CD4-positive, alpha-beta T cell treated with Interleukin-4 for 1 hour (primary cell): ENCODE measurements around the gene SYT12.

Experiments used
- DNase-seq, 2 donors: peaks; one replicate each; pipeline ENCODE4 v3.0.0-alpha.2; 2020 to 2022

Gene SYT12

DNA sequence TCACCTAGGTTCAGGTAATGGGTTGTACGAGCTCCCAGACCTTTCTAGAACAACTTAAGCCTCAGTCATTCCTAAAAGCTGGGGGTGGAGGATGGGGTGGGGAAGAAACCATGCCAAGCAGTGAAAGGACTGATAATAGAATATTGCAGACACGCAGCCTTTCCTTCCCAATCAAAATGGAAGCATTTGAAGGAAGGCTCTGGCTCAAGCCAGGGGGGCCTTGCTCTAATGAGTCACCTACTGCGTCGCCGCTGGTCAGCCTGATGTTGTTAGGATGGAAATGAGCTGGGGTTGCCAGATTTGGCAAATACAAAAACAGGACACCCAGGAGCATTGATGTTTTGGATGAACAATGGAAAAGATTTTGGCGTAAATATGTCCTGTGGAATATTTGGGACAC, 6.2 kb downstream of the SYT12 start:
- DNase-seq: no peak

- no peak for DNase-seq
Measured at GRCh38 chr11:67030976-67031375, 8.0 kb downstream of the SYT12 start.

GRCh38 chr11:67031791-67032561, 9.0 kb downstream of the SYT12 start:
- DNase-seq: no peak

- DNase-seq: no peak
Measured at GRCh38 chr11:67032830-67033551, 10.1 kb downstream of the SYT12 start.

DNA sequence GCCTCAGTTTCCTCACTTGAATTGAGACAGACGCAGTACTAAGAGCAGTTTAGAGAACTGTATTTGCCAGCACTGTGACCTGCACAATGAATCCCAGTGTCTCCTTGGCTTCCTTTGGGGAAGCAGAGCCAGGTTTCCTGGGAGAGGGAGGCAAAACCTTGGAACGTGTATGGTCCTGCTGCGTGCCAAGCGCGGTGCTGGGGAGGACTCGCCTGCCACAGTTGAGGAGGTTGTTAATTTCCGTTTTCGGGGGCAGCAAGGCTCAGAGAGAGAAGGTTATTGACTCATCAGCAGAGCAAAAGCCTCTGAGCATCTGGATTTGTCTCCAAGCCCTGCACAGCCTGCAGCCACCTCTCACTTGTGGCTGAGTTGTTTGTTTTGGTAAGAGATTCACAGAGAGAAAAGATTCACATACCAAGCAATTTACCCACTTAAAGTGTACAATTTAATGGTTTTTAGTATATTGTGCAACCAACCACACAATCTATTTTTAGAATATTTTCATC, 10.8 kb downstream of the SYT12 start:
- DNase-seq: no peak

DNA sequence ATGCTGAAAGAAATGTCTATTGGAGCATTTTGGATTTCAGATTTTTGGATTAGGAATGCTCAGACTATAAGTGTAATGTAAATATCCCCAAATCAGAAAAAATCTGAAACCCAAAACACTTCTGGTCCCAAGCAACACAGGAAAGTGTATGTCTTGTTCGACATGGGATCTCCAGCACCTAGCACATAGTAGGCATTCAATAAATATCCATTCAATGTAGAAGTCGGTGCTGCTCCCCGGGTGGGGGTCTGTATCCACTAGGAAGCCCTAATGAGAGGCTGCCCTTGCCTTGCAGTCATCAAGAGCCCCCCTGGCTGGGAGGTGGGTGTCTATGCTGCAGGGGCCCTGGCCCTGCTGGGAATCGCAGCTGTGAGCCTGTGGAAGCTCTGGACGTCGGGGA, 11.4 kb downstream of the SYT12 start:
- no peak for DNase-seq

GRCh38 chr11:67040147-67040546, 17.2 kb downstream of the SYT12 start:
- no peak for DNase-seq

- DNase-seq: no peak
Measured at GRCh38 chr11:67041602-67042001, 18.7 kb downstream of the SYT12 start.

DNA sequence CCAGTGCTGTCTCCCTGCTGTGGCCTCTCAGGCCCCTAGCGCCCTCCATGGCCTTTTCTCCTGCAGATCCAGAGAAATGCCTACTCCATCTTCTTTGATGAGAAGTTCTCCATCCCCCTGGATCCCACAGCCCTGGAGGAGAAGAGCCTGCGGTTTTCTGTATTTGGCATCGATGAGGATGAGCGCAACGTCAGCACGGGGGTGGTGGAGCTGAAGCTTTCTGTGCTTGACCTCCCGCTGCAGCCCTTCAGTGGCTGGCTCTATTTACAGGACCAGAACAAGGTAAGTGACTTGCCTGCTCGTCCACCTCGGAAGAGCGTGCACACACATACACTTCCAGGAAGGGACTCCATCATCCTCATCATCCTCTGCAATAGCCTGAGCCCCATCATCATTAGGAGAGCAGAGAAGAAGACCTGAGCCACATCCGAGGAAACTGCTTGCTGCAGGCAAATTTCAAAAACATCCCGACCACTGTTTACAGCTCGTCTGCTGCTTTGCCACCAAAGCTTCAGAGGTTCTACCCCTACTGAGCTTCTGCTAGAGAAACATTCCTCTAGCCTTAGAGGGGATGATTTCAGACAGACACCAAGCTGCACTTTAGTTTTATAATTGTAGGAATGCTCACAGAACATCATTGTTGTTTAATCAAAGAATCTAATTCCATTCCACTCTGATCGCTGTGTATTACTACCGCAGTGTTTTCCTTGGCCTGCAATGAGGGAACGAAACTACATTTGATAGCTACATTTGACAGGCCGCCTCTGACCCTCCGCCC, 20.8 kb downstream of the SYT12 start:
- DNase-seq: no peak

DNA sequence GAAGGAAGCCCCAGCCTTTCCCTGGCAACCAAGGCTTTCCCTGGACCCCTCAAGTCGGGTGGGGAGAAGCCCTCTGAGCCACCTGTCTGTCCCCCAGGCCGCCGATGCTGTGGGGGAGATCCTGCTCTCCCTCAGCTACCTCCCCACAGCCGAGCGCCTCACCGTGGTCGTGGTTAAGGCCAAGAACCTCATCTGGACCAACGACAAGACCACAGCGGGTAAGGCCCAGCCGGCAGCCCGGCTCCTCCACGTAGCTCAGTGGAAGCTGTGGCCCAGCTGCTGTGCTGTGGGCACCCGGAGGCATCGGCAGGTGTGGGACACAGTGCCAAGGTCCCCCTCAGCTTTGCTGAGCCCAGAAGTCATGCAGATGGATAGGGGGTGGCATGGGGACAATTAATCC, 21.6 kb downstream of the SYT12 start:
- DNase-seq: no peak

GRCh38 chr11:67045314-67045713, 22.4 kb downstream of the SYT12 start:
- DNase-seq: no peak

- DNase-seq: no peak
Measured at GRCh38 chr11:67048515-67049130, 25.7 kb downstream of the SYT12 start.

DNA sequence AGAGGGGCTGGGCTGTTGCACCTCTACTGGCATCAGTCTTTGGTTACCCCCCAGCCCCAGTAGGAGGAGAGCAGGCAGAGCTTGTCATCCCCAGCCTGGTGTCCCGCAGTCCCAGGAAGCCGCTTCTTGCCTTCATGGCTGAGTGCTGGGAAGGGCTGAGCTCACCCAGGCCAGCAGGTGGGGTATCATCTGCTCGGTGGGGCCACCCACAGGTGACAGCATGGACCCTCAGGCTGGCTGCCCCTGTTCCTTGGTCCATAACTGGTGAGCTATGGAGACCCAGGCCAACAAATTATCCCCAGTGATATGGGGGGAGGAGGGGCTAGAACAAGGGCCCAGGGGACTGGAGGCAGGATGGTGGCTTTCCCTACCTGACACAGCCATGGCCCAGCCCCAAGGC, 27.2 kb downstream of the SYT12 start:
- no peak for DNase-seq

DNA sequence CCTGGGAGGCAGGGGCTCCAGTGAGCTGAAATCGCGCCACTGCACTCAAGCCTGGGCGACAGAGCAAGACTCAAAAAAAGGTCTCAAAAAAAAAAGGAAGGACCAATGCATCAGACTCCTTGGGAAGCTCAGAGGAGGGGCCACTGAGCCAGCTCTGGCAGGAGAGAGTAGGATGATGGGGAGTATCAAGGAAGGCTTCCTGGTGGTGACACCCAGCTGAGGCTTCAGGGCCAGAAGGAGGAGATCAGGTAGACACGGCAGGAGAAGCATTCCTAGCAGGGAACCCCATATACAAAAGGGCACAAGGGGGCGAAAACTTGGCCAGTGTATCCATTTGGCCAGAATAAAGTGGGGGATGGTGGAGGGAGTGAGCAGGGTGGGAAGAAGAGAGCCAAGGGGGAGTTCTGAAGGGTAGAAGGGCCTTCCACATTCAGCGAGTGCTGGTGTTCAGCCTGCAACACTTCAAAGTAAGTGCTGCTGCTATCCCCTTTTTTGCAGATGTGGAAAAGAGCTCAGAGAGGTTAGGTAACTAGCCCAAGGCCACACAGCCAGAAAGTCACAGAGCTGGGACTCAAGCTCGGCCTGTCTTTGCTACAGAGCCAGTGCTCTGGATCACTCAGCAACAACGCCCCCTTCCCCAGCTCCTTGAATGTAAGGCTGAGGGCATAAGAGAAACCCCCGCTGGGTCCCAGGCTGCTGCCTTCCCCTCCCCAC, 28.4 kb downstream of the SYT12 start:
- DNase-seq: no peak

DNA sequence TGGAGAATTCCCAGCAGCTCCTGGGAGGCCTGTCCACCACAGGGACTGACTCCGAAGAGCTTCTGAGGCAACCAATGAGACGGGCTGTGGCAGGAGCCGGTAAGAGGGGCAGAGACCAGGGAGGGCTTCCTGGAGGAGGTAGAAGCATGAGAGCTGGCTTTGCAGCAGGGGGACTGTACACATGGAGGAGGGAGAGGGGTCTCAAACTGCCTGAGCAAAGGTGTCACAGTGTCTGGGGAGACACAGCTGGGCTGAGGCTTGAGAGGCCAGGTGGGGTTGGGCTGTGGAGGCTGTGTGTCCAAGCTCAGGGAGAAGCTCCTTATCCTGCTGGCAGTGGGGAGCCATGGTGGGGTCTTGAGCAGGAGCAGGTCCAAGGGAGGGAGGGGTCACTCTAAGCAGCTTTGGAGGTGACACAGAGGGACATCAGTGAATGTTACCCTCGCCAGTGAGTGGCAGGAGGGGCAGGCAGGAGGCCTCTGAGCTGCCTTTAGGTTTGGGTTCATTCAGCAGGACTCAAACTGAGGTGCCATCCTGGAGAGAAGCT, 29.1 kb downstream of the SYT12 start:
- no peak for DNase-seq

- no peak for DNase-seq
Measured at GRCh38 chr11:67052891-67053290, 30.0 kb downstream of the SYT12 start.

- DNase-seq: peak; percentile 31 to 36
Measured at GRCh38 chr11:67053896-67054329, 31.0 kb downstream of the SYT12 start.

- DNase-seq: no peak
Measured at GRCh38 chr11:67054346-67054835, 31.5 kb downstream of the SYT12 start.

- DNase-seq: no peak
Measured at GRCh38 chr11:67054836-67055523, 32.0 kb downstream of the SYT12 start.

GRCh38 chr11:67055812-67056211, 32.9 kb downstream of the SYT12 start:
- DNase-seq: no peak
